Posterior cingulate gyrus (tissue), 11 donors: ENCODE results near the gene KRT4.
A peak's percentile ranks its signal among the peaks of the same experiment; 100 is the strongest.
"Not testable (repeated sequence)": the region's sequence is repeated elsewhere in the genome, so short reads cannot be mapped to it uniquely, and the experiment has no call there.

Experiments
- DNase-seq, 10 donors: peaks; one replicate each; pipeline versions ENCODE4 v3.0.0 to v3.0.0-alpha.2; 2020 to 2021; ENCODE audit warnings: mixed read lengths in 3 of 10
- intact Hi-C: fragments of 100-400 bp; cut with DNase I; formaldehyde crosslinking; loops from one replicate; pipeline ENCODE4 v1.15.1; 2023

KRT4 gene

DNA sequence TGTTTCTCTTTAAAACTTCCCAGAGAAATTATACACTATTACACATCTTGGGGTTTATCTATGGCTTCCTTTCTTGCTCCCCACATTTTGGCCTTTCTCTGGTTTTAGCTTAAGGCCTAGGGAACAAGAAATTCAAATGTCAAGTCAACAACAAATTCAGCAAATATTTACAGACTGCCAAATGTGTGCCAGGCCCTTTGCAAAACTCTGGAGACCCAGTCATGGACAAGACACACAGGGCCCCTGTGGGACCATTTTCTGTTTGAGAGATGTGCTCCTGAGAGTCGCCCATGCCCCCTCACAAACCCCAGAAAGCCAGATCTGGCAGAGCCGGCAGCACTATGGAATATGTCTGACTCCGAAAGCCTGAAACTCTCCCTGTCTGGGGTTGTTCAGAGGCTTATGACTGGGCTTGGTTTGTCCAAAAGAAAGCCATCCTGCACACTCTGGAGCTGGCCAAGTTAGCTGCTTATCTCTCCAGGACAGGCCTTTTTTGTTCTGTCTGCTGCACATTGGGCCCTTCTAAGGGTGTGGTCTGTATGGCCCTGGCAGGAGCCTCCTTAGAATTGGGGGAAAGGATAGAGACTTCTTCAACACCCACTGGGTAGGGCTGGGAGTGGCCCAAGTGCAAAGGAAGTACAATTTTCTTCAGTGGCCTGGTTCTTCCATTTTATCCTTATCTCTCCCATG is 16.9 kb downstream of the KRT4 start:
- DNase-seq = peak in 1 of 10 donors; percentile 51
- intact Hi-C loops = no loop called here

DNA sequence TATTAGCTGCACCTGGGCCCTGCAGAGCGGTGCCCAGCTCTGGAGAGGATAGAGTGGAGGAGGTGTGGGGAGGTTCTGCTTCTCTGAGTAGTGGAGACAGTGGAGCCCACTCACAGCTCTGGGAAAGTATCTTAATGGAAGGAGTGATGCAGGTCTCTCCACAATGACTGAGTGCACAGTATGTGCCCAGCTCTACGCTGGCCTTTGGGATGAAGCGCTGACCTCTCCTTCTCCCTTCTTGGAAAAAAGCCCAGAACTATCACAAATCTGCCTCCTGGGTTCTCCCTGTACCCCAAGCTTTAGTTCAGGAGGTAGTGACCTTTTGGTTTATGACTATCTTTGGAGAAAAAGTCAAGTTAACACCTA is 17.5 kb downstream of the KRT4 start:
- DNase-seq = peak in 1 of 10 donors; percentile 24
- intact Hi-C loops = no loop called here

DNA sequence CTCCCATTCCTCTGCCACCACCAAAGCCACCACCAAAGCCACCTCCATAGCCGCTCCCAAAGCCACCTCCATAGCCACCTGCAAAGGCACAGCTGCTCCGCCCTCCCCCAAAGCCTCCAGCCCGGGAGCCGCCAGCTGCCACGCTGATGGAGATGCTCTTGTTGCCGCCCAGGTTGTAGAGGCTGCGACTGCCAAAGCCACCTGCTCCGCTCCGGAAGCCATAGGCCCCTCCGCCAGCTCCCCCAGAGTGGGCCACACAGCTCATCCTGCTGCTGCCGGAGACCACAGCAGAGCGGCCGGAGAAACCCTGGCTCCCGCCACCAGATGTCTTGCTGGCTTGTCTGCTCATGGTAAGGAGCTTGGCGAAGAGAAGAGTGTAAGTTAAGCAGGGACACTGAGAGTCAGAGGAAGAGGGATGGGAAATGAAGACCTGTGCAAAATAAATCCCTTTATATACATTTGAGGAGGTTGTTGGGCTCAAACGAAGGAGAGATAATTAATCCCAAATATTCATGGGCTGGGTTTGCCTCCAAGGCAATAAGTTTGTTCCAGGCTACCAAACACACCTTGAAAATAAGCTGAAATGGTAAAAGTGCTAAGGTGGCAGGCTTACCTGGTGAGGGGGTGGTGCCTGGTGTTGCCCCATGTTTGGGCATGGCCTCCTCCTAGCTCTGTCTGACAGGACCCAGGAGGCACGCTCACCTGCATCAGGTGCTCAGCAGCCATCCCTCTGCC is 18.1 kb downstream of the KRT4 start, which contains the start of gene KRT3:
Gene KRT3 (minus strand): TSS at position 424 of the 735 bp plus-strand sequence. CDS start 75 bp downstream, at position 349.
- peak in 1 of 10 donors; percentile 72 for DNase-seq
- intact Hi-C loops = no loop called here

DNA sequence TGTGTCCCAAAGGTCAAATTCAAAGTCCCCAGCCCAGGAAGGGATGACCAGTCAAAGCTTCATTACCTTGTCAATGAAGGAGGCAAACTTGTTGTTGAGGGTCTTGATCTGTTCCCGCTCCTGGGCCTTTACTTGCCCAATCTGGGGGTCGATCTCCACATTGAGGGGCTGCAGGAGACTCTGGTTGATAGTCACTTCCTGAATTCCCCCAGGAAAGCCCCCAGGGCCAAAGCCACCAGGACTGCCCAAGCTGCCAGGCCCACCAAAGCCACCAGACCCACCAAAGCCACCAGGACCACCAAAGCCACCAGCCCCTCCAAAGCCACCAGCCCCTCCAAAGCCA is 18.6 kb downstream of the KRT4 start:
- intact Hi-C loops = not testable (repeated sequence)
- peak in 1 of 10 donors; percentile 49 for DNase-seq

DNA sequence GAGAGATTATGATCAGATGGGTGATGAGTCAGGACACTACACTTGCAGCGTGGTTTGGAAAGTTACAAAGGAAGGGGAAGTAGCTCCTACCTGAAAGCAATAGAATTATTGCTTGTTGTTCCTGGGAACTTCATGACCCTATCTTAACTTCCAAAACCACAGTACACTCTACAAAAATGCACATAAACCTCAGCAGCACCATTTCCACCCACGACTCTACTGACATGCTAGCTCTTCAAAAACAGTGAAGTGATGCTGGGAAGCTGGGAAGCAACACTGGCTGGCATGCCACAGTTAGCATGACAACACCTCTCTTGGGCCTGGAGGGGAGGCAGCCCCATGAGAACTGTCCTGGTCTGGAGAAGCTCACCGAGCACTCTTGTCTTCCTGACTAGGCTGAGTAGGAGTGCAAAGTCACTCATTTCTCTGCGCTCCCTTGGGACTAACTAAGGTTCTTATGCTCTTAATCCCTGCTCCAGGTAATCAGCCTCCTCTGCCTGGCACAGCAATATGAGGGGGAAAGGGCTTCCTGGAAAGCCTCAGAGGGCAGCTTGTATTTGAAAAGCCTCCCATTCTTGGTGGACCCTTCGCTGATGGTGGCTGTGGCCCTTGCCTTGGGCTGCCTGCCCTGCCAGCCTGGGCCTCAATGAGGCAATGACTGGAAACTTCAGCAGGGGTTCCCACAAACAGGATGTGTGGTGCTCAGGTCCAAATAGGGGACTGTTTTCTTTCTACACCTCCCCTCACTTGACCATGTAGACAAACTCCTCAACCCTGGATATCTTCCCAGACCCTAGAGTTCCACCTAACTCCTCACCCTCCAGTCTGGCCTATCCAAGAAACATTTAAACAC is 19.2 kb downstream of the KRT4 start:
- peak in 1 of 10 donors; percentile 29 for DNase-seq
- intact Hi-C loops = no loop called here

DNA sequence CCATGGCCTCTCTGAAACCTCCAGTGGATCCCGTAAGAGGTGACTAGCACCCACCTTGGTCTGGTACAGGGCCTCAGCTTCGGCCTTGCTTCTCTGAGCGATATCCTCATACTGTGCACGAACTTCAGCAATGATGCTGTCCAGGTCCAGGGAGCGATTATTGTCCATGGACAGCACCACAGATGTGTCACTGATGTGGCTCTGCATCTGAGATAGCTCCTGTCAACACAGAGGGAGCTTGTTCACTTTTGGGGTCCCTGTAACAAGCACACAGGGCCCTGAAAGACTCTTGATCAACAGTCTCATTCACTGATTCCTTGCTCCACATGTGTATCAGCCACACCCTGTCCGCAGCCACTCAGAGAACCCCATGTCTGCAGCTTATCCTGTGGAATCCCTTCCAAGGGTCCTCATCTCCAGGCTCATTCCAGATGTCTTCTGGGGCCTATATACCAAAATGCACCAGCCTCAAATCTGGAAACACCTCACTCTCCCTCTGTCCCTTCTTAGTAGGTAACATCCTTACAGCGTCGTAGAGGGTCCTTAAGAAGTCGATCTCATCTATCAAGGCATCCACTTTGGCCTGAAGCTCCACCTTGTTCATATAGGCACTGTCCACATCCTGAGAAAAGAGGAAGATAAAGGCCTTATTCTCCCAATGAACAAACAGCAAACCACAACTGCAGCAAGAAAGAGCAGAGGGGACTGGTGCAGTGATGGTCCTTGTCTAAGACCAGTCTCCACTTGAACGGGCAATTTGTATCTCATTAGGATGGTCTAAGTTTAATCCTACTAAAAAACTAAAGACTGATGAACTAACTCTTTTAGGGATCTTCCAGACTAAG is 21.5 kb downstream of the KRT4 start:
- intact Hi-C loops = no loop called here
- peak in 1 of 10 donors; percentile 33 for DNase-seq

DNA sequence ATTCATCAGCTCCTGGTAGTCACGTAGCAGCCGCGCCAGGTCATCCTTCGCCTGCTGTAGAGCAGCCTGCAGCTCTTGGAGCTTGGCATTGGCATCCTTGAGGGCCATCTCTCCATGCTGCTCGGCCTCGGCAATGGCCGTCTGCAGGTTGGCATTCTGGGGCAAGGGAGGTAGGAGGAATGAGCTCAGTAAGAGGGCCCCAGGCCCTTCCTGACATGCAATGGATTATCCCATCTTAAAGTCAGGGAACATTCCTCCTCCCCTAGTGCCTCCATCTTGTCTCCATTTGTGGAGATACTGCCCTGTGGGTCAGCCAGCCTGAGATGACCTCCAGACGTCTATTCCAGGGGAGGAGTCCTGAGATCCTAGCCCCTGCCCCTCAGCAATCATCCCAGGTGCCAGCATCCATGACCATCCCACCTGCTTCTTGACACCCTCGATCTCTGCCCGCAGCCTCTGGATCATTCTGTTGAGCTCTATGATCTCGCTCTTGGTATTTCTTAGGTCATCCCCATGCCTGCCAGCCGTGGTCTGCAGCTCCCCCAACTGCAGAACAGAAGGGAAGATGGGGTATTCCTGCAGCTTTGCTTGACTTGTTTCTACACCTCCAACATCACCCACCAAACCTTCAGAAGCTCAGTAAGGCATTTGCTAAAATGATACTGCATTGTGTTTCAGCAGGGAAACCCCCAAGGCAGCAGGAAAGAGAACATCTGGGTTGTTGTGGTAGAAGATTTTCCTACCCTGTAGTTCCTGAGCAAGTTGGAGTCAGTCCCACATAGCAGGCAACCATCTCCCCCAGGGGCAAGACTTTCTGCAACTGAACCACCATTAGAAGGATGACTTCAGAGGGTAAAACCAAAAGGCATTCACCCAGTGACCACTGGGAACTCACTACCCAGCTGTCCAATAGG is 22.4 kb downstream of the KRT4 start:
- peak in 1 of 10 donors; percentile 32 for DNase-seq
- intact Hi-C loops = no loop called here

DNA sequence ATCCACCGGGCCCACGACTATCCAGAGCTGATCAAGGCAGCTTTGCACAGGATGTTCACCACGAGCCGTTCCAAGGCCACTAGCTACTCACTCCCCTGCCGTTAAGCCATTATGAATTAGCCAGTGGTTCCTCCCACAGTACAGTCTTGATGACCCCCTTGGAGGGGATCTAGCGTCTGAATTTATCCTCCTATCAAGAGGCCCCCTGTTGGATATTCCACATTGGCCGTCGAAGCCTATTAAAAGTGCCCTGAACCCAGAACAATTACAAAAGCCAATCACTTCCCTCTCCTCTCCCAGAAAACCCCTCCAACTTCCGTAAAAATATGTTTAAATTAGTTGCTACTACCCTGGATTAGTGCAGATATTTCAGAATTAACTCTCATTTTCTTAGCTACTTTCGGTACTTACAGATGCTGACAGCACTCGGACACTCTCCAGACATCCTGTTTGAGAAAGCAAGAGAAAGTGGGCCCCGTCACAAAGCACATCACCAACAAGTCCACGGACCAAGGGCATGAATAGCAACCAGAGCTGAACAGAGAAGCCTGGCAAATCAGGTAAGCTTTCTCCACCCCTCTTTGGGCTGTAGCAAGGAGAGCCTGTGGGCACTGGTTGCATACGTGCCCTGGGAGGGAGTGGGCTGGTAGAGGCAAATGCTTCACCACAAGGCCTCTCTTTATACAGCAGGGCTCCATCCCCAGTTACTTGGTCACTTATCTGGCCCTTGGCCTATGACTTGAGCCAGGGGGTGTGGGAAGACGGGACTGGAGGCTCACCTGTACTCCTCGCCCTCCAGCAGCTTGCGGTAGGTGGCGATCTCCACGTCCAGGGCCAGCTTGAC is 23.3 kb downstream of the KRT4 start:
- intact Hi-C loops = no loop called here
- DNase-seq = peak in 1 of 10 donors; percentile 19

DNA sequence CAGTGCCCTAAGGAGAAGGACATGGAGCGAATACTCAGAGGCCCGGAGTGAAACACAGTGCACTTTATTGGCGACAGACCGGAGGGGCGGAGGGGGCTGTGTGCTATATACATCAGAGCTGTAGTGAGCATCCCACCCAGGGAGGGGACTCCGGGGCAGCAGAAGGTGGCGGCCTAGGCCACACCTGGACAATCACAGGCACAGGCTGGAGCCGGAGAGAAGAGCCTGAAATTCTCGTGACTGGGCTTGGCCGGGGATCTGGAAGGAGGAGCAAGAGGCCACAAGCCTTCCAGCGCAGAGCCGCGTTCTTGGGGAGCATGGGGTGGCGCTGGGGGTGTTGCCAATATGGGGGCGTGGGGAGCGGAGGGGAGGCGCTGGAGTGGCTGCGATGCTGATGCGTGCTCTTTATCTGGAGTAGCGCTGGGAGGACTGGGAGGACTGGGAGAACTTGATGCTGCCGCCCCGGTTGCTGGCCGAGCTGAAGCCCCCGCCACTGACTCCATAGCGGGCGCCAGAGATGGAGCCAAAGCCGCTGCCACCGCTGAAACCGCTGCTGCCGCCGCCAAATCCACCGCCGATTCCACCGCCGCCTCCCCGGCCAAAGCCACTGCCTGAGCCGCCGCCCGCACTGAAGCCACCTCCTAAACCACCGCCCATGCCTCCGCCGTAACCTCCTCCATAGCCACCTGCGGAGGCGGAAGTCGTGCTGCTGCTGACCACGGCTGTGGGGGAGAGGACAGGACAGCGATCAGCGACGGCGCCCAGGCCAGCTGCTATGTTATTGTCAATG is 24.1 kb downstream of the KRT4 start:
- intact Hi-C loops = no loop called here
- DNase-seq = peak in 4 of 10 donors; percentile 22 to 85 (median 51)

DNA sequence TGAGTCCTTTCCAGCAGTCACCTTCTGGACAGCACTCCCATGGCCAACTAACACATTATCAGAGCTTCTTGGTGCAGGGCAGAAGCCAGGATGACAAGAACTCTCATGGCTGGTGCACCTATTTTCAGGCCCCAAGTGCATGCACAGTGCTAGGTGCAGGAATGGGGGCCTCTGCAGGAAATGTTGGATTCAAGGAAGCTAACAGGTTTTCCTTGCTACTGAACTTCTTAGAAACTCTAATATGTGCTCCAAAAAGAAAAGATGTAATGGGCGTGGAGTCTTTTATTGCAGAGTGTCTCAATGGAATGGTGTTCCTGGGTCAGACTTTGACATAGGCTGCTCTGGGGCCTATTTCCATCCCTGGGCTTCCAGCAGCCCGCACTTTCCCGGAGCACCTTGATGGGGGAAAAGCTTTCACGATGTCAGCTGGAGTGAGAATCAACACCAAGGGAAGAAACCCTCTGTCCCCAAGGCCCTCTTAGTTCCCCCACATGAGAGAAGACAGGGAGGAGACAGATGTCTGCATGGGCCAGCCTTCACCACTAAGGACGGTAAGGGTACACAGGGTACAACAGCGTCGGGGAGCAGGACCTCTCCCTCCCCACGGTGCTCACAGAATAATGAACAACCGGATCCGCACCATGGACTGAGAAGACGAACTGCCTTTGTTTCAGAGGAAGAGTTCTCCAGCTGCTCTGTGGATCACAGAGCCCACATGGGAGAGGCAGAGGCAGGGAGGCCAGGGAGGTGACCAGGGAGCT is 24.9 kb downstream of the KRT4 start:
- no peak for DNase-seq
- intact Hi-C loops = no loop called here

DNA sequence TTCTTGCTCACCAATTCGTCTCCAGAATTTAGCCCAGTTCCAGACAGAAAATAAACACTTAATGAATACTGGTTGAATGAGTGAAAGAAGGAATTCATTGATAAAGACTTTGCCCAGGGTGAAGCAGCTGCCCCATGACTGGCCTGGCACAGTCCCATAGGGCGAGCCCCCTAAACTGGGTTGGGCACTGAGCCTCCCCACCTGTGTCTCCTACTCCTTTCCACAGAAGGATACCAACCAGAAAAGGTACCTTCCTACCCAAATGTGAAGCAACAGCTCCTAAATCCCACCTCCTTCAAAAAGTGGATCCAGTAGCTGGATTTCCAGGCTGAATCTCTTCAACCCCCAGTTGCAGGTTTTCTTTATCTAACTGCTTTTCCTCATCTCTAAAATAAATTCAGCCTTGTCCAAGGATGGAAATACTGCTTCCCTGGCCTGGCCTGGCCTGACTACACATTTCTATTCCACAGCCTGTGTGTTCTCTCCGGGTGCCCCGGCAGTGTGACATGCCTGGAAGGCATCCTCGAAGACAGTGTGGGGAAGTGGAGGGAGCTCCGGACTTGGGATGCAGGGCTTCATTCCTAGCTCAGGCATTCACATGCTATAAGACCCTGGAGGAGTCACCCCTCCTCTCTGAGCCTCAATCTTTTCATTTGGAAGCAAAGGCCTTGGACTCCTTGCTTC is 25.6 kb downstream of the KRT4 start:
- intact Hi-C loops = no loop called here
- DNase-seq = no peak

DNA sequence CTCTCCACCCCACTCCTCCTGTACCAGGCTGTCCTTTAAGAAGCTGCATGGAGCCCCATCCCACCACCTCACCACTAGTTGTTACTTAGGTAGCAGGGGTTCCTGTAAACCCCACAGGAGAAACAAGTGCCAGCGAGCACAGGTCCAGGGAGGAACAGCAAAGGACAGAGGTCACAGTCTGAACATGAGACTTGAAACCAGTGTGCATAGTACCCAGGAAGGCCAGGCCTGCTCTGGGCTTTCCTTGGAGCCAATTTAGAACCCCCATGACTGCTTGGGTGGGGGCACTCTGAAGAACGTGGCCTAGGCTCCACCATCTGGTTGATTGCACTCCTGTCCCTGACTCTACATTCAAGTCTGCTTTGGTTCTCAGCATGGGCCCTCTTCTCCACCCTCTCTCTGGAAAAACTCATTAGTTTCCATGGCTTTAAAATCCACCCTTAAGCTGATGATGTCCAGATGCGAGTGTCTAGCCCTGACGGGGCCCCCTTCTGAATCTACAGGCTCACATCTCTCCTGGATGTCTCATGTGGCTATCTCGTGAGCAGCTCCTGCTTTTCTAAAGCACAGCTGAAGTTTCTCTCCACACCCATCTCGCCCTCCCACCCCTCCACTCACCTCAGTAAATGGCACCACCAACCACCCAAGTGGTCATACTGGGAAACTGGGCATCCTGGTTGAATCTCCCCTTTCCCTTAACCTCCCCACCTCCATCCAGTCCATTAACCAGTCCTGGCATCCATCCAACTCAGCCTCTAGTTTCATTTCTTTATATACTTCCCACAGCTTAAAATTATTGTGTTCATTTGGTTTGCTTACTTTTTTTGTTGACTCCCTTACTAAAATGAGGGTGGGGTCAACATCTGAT is 26.4 kb downstream of the KRT4 start:
- intact Hi-C loops = no loop called here
- DNase-seq = no peak

DNA sequence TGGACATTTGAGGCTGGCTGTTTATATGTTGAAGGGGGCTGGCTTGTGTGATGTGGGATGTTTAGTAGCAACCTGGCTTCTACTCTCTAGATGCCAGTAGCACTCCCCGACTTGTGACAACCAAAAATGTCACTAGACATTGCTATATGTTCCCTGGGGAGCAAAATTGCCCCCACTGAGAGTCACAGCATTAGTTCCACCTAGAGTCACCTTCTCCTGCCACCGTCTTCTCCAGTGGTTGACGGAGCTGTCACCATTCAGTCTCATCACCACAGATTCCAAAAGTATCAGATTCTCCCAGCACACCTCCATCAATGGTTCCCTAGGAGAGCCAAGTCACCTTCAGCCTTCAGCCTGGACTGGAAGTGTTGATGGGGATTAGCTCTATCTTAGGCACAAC is 29.0 kb downstream of the KRT4 start:
- DNase-seq = no peak
- intact Hi-C loops = no loop called here

DNA sequence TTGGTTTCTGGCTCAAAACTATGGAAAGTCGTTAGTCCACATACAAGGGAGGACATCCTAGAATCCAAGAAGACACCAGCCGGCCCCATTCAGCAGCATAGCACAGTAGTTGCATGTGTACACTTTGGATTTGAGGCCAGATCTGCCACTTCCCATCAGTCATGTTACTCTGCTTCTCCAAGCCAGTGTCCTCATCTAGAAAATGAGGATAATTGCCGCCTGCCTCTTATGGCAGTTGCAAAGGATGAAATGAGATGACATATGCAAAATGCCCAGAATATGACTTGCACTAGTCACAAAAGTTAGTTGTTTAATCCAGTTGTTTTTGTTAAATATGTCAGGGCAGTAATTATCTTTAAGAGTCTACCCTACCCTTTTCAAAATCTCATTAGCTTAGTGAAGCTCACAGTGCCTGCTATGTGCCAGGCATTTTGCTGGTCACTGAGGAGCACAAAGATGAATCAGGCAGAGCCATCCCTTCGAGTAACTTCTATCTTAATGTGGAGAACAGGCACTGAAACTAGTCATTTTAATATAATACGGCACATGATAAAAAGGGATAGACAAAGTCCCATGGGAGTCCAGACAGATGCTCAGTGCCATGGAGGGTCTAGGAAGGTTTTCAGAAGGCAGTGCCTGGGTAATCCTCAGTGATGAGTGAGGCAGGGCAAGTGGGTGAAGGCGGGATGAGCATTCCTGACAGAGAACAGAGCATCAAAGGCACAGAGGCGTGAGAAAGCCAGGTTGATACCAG is 30.2 kb downstream of the KRT4 start:
- intact Hi-C loops = no loop called here
- DNase-seq = no peak

DNA sequence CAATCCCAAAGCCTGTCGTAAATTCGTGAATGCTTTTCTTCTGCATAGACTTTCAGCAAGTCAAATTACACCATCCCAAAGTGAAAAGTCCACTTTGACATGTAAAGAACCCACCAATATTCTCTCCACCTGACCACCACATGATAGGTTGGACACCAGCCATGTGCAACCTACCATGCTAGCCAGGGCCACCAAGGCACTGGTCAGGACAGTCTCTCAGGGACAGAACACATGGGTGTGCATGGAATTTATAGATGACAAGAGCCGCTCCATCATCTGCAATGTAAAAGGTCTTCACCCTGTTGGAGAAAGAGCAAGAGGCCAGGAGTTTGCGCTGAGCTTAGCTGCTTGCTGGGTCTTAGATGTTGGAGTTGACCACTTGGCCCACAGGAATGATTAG is 31.4 kb downstream of the KRT4 start:
- no peak for DNase-seq
- intact Hi-C loops = no loop called here
